Upper lobe of left lung (tissue), 6 donors: ENCODE measurements around the gene DNAJB13. TPM values are rescaled to one million over a fixed set of nuclear protein-coding genes. Genes with fewer than 3 reads are reported as not detected.

ENCODE experiments used
- ATAC-seq, 2 donors: fragments of 200-7000 bp; cut with Tn5 transposase; one replicate each; pipeline ENCODE4 v1.9.1; 2022; ENCODE audit warnings: mild to moderate bottlenecking in 2 of 2, moderate library complexity in 2 of 2; ENCODE audit not compliant: low FRiP score in 2 of 2
- DNase-seq, 2 donors: peaks; one replicate each; pipeline ENCODE4 v3.0.0-alpha.2; 2019 to 2020
- H3K27ac ChIP-seq, 4 donors: fragments of 200-600 bp; sonication (generic); one replicate each; pipeline ENCODE4 v1.5.1; 2016 to 2019
- H3K27me3 ChIP-seq, 4 donors: fragments of 200-600 bp; sonication (generic); one replicate each; pipeline ENCODE4 v1.5.1; 2017 to 2019
- H3K36me3 ChIP-seq, 4 donors: fragments of 200-600 bp; sonication (generic); one replicate each; pipeline ENCODE4 v1.5.1; 2016 to 2019
- H3K4me1 ChIP-seq, 4 donors: fragments of 200-600 bp; sonication (generic); one replicate each; pipeline ENCODE4 v1.5.1; 2018 to 2019
- H3K4me3 ChIP-seq, 4 donors: fragments of 200-600 bp; sonication (generic); one replicate each; pipeline ENCODE4 v1.5.1; 2017 to 2019; ENCODE audit warnings: mild to moderate bottlenecking in 2 of 4, moderate library complexity in 1 of 4
- H3K9me3 ChIP-seq, 4 donors: fragments of 200-600 bp; sonication (generic); one replicate each; pipeline ENCODE4 v1.5.1; 2018 to 2019
- CTCF ChIP-seq, 6 experiments: fragments of 450-650 bp in 4 of 6; fragments of 200-600 bp in 2 of 6; sonication (generic) in 2 of 6; IDR thresholded peaks; one replicate each; pipeline ENCODE4 v1.5.1; 2016 to 2019; ENCODE audit warnings: antibody characterized with exemption in 6 of 6
- EP300 ChIP-seq, 4 donors: sonication (generic); formaldehyde crosslinking; IDR thresholded peaks; one replicate each; pipeline ENCODE4 v1.5.1; 2017; ENCODE audit warnings: antibody characterized with exemption in 4 of 4, control low read depth in 2 of 4
- POLR2A ChIP-seq, 4 donors: fragments of 450-650 bp; IDR thresholded peaks; one replicate each; pipeline ENCODE4 v1.5.1; 2016 to 2017; ENCODE audit warnings: antibody characterized with exemption in 4 of 4, mild to moderate bottlenecking in 2 of 4
- POLR2AphosphoS5 ChIP-seq, 2 donors: sonication (generic); formaldehyde crosslinking; IDR thresholded peaks; one replicate each; pipeline ENCODE4 v1.5.1; 2017; ENCODE audit warnings: antibody characterized with exemption in 2 of 2
- WGBS, 2 donors: methylation state at CpG; one replicate each; pipeline ENCODE4 v1.1.5; 2017 to 2018; 5-methylcytosine and 5-hydroxymethylcytosine counted together
- total RNA-seq, 6 donors: library from RNA; depleted of rRNA in 4 of 6; stranded (reverse); fragments of >200 nt in 4 of 6; gene quantifications; one replicate each; pipeline versions ENCODE4 v1.1.0 to v1.2.1, GENCODE V29; 2016 to 2021
- donor health status: DM: no; HTN: no; CAD: no; lungs with moderate emphysema.
- donor health status: DM: no; HTN: yes; CAD: no; lungs with severe emphysema.

The DNAJB13 gene
- total RNA-seq, 6 donors from 2014 or later = 0.49 to 16.5 (median 6.3) TPM

GRCh38 chr11:73940801-73941570, 9.8 kb upstream of the DNAJB13 start:
- DNase-seq = no peak
- no peak overlapping the region for H3K4me3 ChIP-seq
- 94 to 95% methylated on average over 9 of the region's 9 CpGs for WGBS, 2 donors

GRCh38 chr11:73942010-73942409, 8.8 kb upstream of the DNAJB13 start:
- no peak for ATAC-seq
- Histone ChIP-seq H3K27me3 (no peaks in the 10 kb centered on the region), H3K36me3 (no peaks in the 10 kb centered on the region), H3K4me3 (no peak overlapping the region), H3K4me1 (peaks cover 0 to 3% (median 0%) of the 10 kb centered on the region in 4 donors), H3K9me3 (no peaks in the 10 kb centered on the region), H3K27ac (no peak overlapping the region)
- WGBS, 2 donors = 53 to 73% methylated on average over 1 of the region's 1 CpG
- TF ChIP-seq EP300 (IDR thresholded peaks at IDR 0.05) (no peak), POLR2AphosphoS5 (IDR thresholded peaks at IDR 0.05) (no peak), POLR2A (IDR thresholded peaks at IDR 0.05) (no peak), CTCF (IDR thresholded peaks at IDR 0.05) (no peak)
- no peak for DNase-seq

More at GRCh38 chr11:73940801-73941570, 9.8 kb upstream of the DNAJB13 start:
- Histone ChIP-seq H3K9me3 (no peaks in the 10 kb centered on the region), H3K27me3 (no peaks in the 10 kb centered on the region), H3K36me3 (no peaks in the 10 kb centered on the region), H3K4me1 (peaks cover 0 to 3% (median 0%) of the 10 kb centered on the region in 4 donors), H3K27ac (no peak overlapping the region)
- TF ChIP-seq POLR2A (IDR thresholded peaks at IDR 0.05) (no peak), EP300 (IDR thresholded peaks at IDR 0.05) (no peak)
- no peak for ATAC-seq

- no peak for ATAC-seq
- 44 to 65% methylated on average over 6 of the region's 6 CpGs for whole genome bisulfite sequencing, 2 donors
- Histone ChIP-seq H3K4me1 (peaks cover 0 to 3% (median 0%) of the 10 kb centered on the region in 4 donors), H3K36me3 (no peaks in the 10 kb centered on the region), H3K27me3 (no peaks in the 10 kb centered on the region), H3K27ac (no peak overlapping the region), H3K4me3 (no peak overlapping the region), H3K9me3 (no peaks in the 10 kb centered on the region)
- no peak for DNase-seq
- TF ChIP-seq POLR2A (IDR thresholded peaks at IDR 0.05) = no peak
- no peak for TF ChIP-seq CTCF (IDR thresholded peaks at IDR 0.05)
- TF ChIP-seq POLR2AphosphoS5 (IDR thresholded peaks at IDR 0.05) = no peak
- TF ChIP-seq EP300 (IDR thresholded peaks at IDR 0.05) = no peak
Measured at GRCh38 chr11:73944085-73944484, 6.7 kb upstream of the DNAJB13 start.

- ATAC-seq = no peak
- no peaks in the 10 kb centered on the region for H3K36me3 ChIP-seq
- H3K4me1 ChIP-seq = peaks cover 0 to 3% (median 0%) of the 10 kb centered on the region in 4 donors
- no peak for TF ChIP-seq EP300 (IDR thresholded peaks at IDR 0.05)
- no peak for TF ChIP-seq POLR2AphosphoS5 (IDR thresholded peaks at IDR 0.05)
- no peak for TF ChIP-seq CTCF (IDR thresholded peaks at IDR 0.05)
- TF ChIP-seq POLR2A (IDR thresholded peaks at IDR 0.05) = no peak
- DNase-seq = no peak
- H3K27me3 ChIP-seq = no peaks in the 10 kb centered on the region
- H3K27ac ChIP-seq = no peak overlapping the region
- 76 to 79% methylated on average over 10 of the region's 10 CpGs for WGBS, 2 donors
- no peak overlapping the region for H3K4me3 ChIP-seq
- H3K9me3 ChIP-seq = no peaks in the 10 kb centered on the region
Measured at GRCh38 chr11:73944901-73945300, 5.9 kb upstream of the DNAJB13 start.

GRCh38 chr11:73945396-73945795, 5.4 kb upstream of the DNAJB13 start:
- WGBS, 2 donors = 61 to 68% methylated on average over 4 of the region's 4 CpGs
- Histone ChIP-seq H3K4me1 (peaks cover 0 to 3% (median 0%) of the 10 kb centered on the region in 4 donors), H3K27ac (no peak overlapping the region), H3K27me3 (no peaks in the 10 kb centered on the region), H3K36me3 (no peaks in the 10 kb centered on the region), H3K4me3 (no peak overlapping the region), H3K9me3 (no peaks in the 10 kb centered on the region)
- DNase-seq (no peak), ATAC-seq (no peak)
- no peak for TF ChIP-seq EP300 (IDR thresholded peaks at IDR 0.05)
- no peak for TF ChIP-seq POLR2AphosphoS5 (IDR thresholded peaks at IDR 0.05)
- TF ChIP-seq CTCF (IDR thresholded peaks at IDR 0.05) = no peak
- no peak for TF ChIP-seq POLR2A (IDR thresholded peaks at IDR 0.05)
